Nephron progenitor cell (in vitro differentiated cells): Measurements from ENCODE around the gene BMPER.

Source experiments
- DNase-seq: peaks from one replicate; pipeline ENCODE4 v3.0.0; 2021
- H3K27ac Mint-ChIP-seq: 2 replicates; pipeline ENCODE4 v1.8.0; 2021; ENCODE audit warnings: mild to moderate bottlenecking, moderate library complexity, mixed read lengths
- H3K27me3 Mint-ChIP-seq: 2 replicates; pipeline ENCODE4 v1.8.0; 2021; ENCODE audit warnings: mild to moderate bottlenecking, low read depth, mixed read lengths; ENCODE audit not compliant: poor library complexity
- H3K36me3 Mint-ChIP-seq: 2 replicates; pipeline ENCODE4 v1.8.0; 2021; ENCODE audit warnings: low read depth, mixed read lengths
- H3K4me1 Mint-ChIP-seq: 2 replicates; pipeline ENCODE4 v1.8.0; 2021; ENCODE audit warnings: mixed read lengths
- H3K4me3 Mint-ChIP-seq: 2 replicates; pipeline ENCODE4 v1.8.0; 2021; ENCODE audit warnings: mild to moderate bottlenecking, moderate library complexity, mixed read lengths
- H3K9me3 Mint-ChIP-seq: 2 replicates; pipeline ENCODE4 v1.8.0; 2021; ENCODE audit warnings: mild to moderate bottlenecking, moderate library complexity, mixed read lengths
- CTCF ChIP-seq: fragments of 200-600 bp; sonication (generic); IDR thresholded peaks from 2 replicates; pipeline ENCODE4 v1.5.0; 2021; ENCODE audit warnings: antibody characterized with exemption

Gene BMPER

DNA sequence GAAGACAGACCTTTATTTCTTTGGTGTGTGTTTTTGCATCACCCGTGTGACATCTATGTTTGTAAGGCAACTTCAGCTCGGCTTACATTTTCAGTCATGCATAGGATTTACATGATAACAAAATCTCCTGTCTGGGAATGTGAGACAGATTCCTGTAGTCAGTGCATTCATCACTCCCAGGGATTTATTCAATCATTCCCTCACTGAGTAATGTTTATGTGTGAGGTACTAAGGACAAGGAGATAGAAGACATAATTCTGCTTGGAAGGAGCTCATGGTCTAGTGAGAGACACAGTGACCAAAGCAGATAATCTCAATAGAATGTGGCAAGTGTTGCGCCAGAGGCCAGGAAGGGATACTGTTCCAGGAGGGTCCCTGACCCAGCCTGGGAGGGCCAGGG is 35.2 kb upstream of the BMPER start:
- Mint-ChIP-seq H3K9me3 (peaks cover 3% of the 10 kb centered on the region), H3K4me1 (peaks cover 23% of the 10 kb centered on the region), H3K27me3 (peaks cover 7% of the 10 kb centered on the region), H3K4me3 (no peak overlapping the region), H3K27ac (no peak overlapping the region), H3K36me3 (no peaks in the 10 kb centered on the region)
- no peak for DNase-seq
- TF ChIP-seq CTCF = no peak

GRCh38 chr7:33872870-33873269 is 32.5 kb upstream of the BMPER start:
- H3K27me3 Mint-ChIP-seq = peaks cover 7% of the 10 kb centered on the region
- no peak overlapping the region for H3K27ac Mint-ChIP-seq
- no peaks in the 10 kb centered on the region for H3K9me3 Mint-ChIP-seq
- no peak for TF ChIP-seq CTCF
- H3K36me3 Mint-ChIP-seq = no peaks in the 10 kb centered on the region
- H3K4me1 Mint-ChIP-seq = peaks cover 23% of the 10 kb centered on the region
- DNase-seq = no peak
- no peak overlapping the region for H3K4me3 Mint-ChIP-seq

GRCh38 chr7:33873518-33873917 is 31.8 kb upstream of the BMPER start:
- Mint-ChIP-seq H3K9me3 (no peaks in the 10 kb centered on the region), H3K36me3 (no peaks in the 10 kb centered on the region), H3K4me3 (no peak overlapping the region), H3K27me3 (peaks cover 4% of the 10 kb centered on the region), H3K4me1 (peaks cover 18% of the 10 kb centered on the region), H3K27ac (no peak overlapping the region)
- DNase-seq = no peak
- no peak for TF ChIP-seq CTCF

DNA sequence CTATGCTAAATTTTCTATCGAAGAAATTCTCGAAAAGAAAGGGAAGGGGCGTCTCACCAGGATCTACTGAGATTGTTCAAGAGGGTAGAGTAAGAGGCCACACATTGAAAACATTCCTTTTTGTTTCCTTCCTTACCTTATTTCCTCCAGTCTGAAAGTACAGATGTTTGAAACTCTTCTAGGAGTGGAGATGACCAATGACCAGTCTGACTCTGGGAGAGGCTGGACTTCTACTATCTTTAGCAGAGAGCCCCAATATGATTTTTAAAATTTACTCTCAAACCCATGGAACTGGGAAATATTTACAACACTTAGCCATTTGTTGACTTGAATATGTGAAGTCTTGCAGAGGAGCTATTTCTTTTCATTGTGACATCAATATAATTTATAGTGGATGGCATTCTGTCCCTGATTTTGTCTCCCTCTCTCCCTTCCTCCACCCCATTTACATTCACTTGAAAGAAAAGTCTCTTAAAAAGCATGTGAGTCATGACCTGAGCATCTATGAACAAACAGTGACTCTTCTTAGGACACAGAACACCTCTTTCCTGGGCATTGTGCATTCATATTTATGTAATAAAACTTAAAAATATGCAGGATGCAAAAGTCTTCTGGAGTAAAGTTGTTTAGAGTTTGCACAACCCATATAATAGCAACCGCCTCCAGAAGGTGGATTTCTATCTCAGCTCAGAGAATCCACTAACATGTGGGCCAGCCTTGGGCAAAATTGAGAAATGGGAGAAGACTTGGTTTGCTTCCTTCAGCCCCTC is 31.2 kb upstream of the BMPER start:
- no peak for DNase-seq
- no peak overlapping the region for H3K4me3 Mint-ChIP-seq
- no peaks in the 10 kb centered on the region for H3K9me3 Mint-ChIP-seq
- peaks cover 4% of the 10 kb centered on the region for H3K27me3 Mint-ChIP-seq
- TF ChIP-seq CTCF = no peak
- no peak overlapping the region for H3K27ac Mint-ChIP-seq
- H3K4me1 Mint-ChIP-seq = peaks cover 17% of the 10 kb centered on the region
- no peaks in the 10 kb centered on the region for H3K36me3 Mint-ChIP-seq

DNA sequence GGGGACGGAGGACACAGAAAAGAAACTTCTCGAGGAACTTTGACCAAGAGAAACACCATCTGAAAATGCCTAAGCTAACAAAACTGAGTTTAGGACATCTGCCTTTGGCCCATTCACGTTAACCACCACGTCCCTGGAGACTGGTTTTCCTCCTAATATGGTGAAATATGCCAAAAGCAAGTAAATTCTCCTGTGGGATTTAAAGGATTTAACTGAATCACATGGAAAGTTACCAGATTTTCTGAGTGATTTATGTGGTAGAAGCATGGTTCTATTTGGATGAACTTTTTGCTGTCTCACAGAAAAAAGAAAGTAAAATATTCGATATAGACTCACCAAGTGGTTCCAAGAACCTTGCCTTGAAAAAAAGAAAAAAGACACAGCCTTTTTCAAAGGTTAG is 30.4 kb upstream of the BMPER start:
- peaks cover 3% of the 10 kb centered on the region for H3K27me3 Mint-ChIP-seq
- no peak for DNase-seq
- TF ChIP-seq CTCF = no peak
- no peak overlapping the region for H3K4me3 Mint-ChIP-seq
- H3K4me1 Mint-ChIP-seq = peaks cover 21% of the 10 kb centered on the region
- H3K27ac Mint-ChIP-seq = no peak overlapping the region
- no peaks in the 10 kb centered on the region for H3K9me3 Mint-ChIP-seq
- no peaks in the 10 kb centered on the region for H3K36me3 Mint-ChIP-seq
